ENCODE results near the gene USP35.
"Not testable (repeated sequence)": the region's sequence is repeated elsewhere in the genome, so short reads cannot be mapped to it uniquely, and the experiment has no call there.

USP35 gene

GRCh38 chr11:78226684-78227680 is 38.3 kb downstream of the USP35 start:
- Histone ChIP-seq H3K27ac (no peak overlapping the region), H3K4me3 (no peak overlapping the region)

- Histone ChIP-seq H3K4me3 (no peak overlapping the region), H3K27ac (no peak overlapping the region)
These were observed 39.2 kb downstream of the USP35 start for GRCh38 chr11:78227921-78228320.

GRCh38 chr11:78228467-78228866 is 39.7 kb downstream of the USP35 start:
- Histone ChIP-seq H3K4me3 (no peak overlapping the region), H3K27ac (no peak overlapping the region)

GRCh38 chr11:78229106-78229505 is 40.4 kb downstream of the USP35 start:
- H3K27ac ChIP-seq = no peak overlapping the region
- H3K4me3 ChIP-seq = no peak overlapping the region

- Histone ChIP-seq H3K4me3 (no peak overlapping the region), H3K27ac (no peak overlapping the region)
These were observed 41.6 kb downstream of the USP35 start for GRCh38 chr11:78230161-78230877.

- Histone ChIP-seq H3K27ac (no peak overlapping the region), H3K4me3 (no peak overlapping the region)
These were observed 43.3 kb downstream of the USP35 start for GRCh38 chr11:78231962-78232501.

- not testable (repeated sequence) for H3K27ac ChIP-seq, H3K4me3 ChIP-seq
These were observed 44.3 kb downstream of the USP35 start for GRCh38 chr11:78233046-78233445.

GRCh38 chr11:78234006-78234405 is 45.3 kb downstream of the USP35 start:
- Histone ChIP-seq H3K4me3 (no peak overlapping the region), H3K27ac (no peak overlapping the region)

GRCh38 chr11:78237293-78238046 is 48.8 kb downstream of the USP35 start:
- H3K27ac ChIP-seq = no peak overlapping the region
- H3K4me3 ChIP-seq = no peak overlapping the region

GRCh38 chr11:78239781-78240180 is 51.1 kb downstream of the USP35 start:
- no peak overlapping the region for H3K27ac ChIP-seq

GRCh38 chr11:78241475-78241874 is 52.8 kb downstream of the USP35 start:
- no peak overlapping the region for H3K27ac ChIP-seq
- H3K4me3 ChIP-seq = no peak overlapping the region

More at GRCh38 chr11:78239781-78240180, 51.1 kb downstream of the USP35 start:
- H3K4me3 ChIP-seq = no peak overlapping the region

GRCh38 chr11:78244080-78244479 is 55.4 kb downstream of the USP35 start:
- Histone ChIP-seq H3K4me3 (no peak overlapping the region), H3K27ac (no peak overlapping the region)

- H3K27ac ChIP-seq = no peak overlapping the region
- no peak overlapping the region for H3K4me3 ChIP-seq
These were observed 56.0 kb downstream of the USP35 start for GRCh38 chr11:78244546-78245255.

- H3K27ac ChIP-seq = no peak overlapping the region
- no peak overlapping the region for H3K4me3 ChIP-seq
These were observed 59.5 kb downstream of the USP35 start for GRCh38 chr11:78248191-78248590.

- Histone ChIP-seq H3K27ac (no peak overlapping the region), H3K4me3 (no peak overlapping the region)
These were observed 60.2 kb downstream of the USP35 start for GRCh38 chr11:78248903-78249302.

GRCh38 chr11:78250099-78250498 is 61.4 kb downstream of the USP35 start:
- H3K27ac ChIP-seq = no peak overlapping the region

GRCh38 chr11:78251083-78251775 is 62.5 kb downstream of the USP35 start:
- no peak overlapping the region for H3K27ac ChIP-seq

More at GRCh38 chr11:78250099-78250498, 61.4 kb downstream of the USP35 start:
- no peak overlapping the region for H3K4me3 ChIP-seq

GRCh38 chr11:78253797-78254196 is 65.1 kb downstream of the USP35 start:
- no peak overlapping the region for H3K4me3 ChIP-seq

More at GRCh38 chr11:78251083-78251775, 62.5 kb downstream of the USP35 start:
- no peak overlapping the region for H3K4me3 ChIP-seq

GRCh38 chr11:78254268-78254667 is 65.5 kb downstream of the USP35 start:
- H3K27ac ChIP-seq = no peak overlapping the region
- no peak overlapping the region for H3K4me3 ChIP-seq

More at GRCh38 chr11:78253797-78254196, 65.1 kb downstream of the USP35 start:
- no peak overlapping the region for H3K27ac ChIP-seq
